GM23338 (cell line): Measurements from ENCODE around the gene RNF128. TPM values are rescaled to one million over a fixed set of nuclear protein-coding genes. Genes with fewer than 3 reads are reported as not detected.

ENCODE experiments used
- ATAC-seq: fragments of 200-7000 bp; cut with Tn5 transposase; 3 replicates; pipeline ENCODE4 v1.9.1; 2020
- DNase-seq: peaks from one replicate; pipeline ENCODE4 v3.0.0-alpha.2; 2015; ENCODE audit warnings: low spot score
- H2AFZ ChIP-seq: fragments of 200-600 bp; sonication (generic); 2 replicates; pipeline ENCODE4 v1.8.0; 2016; ENCODE audit warnings: antibody characterized with exemption, mild to moderate bottlenecking, moderate library complexity
- H3F3A ChIP-seq: fragments of 200-600 bp; sonication (generic); replicated peaks from 2 replicates; pipeline ENCODE4 v1.8.0; 2017; ENCODE audit warnings: antibody characterized with exemption, mixed run types, low read depth
- H3K27ac ChIP-seq: fragments of 200-600 bp; sonication (generic); 2 replicates; pipeline ENCODE4 v1.6.1; 2016; ENCODE audit warnings: low read depth
- H3K27me3 ChIP-seq: fragments of 200-600 bp; sonication (generic); 2 replicates; pipeline ENCODE4 v1.8.0; 2016; ENCODE audit warnings: mild to moderate bottlenecking, mixed run types, moderate library complexity; ENCODE audit not compliant: insufficient read depth
- H3K36me3 ChIP-seq: fragments of 200-600 bp; sonication (generic); 2 replicates; pipeline ENCODE4 v1.8.0; 2016; ENCODE audit warnings: mild to moderate bottlenecking; ENCODE audit not compliant: insufficient read depth
- H3K4me1 ChIP-seq: fragments of 200-600 bp; sonication (generic); 2 replicates; pipeline ENCODE4 v1.8.0; 2016; ENCODE audit warnings: mild to moderate bottlenecking, moderate library complexity; ENCODE audit not compliant: insufficient read depth
- H3K4me2 ChIP-seq: fragments of 200-600 bp; sonication (generic); 2 replicates; pipeline ENCODE4 v1.7.1; 2017; ENCODE audit warnings: mixed run types
- H3K4me3 ChIP-seq: fragments of 200-600 bp; sonication (generic); 2 replicates; pipeline ENCODE4 v1.6.1; 2016; ENCODE audit warnings: mixed run types
- H3K79me2 ChIP-seq: fragments of 200-600 bp; sonication (generic); replicated peaks from 2 replicates; pipeline ENCODE4 v1.8.0; 2017; ENCODE audit warnings: mild to moderate bottlenecking; ENCODE audit not compliant: insufficient read depth
- H3K9me2 ChIP-seq: fragments of 200-600 bp; sonication (generic); 2 replicates; pipeline ENCODE4 v1.8.0; 2017; ENCODE audit not compliant: insufficient read depth
- H4K20me1 ChIP-seq: fragments of 200-600 bp; sonication (generic); replicated peaks from 2 replicates; pipeline ENCODE4 v1.8.0; 2017; ENCODE audit warnings: mild to moderate bottlenecking; ENCODE audit not compliant: insufficient read depth
- H3K27ac Mint-ChIP-seq: 2 replicates; pipeline ENCODE4 v1.8.0; 2020; ENCODE audit warnings: inconsistent platforms, mild to moderate bottlenecking, moderate library complexity, mixed read lengths
- H3K27me3 Mint-ChIP-seq: 3 replicates; pipeline ENCODE4 v1.8.0; 2022; ENCODE audit warnings: low read depth, mild to moderate bottlenecking, moderate library complexity, mixed read lengths, inconsistent platforms; ENCODE audit not compliant: insufficient read depth, poor library complexity
- H3K36me3 Mint-ChIP-seq: 3 replicates; pipeline ENCODE4 v1.8.0; 2021; ENCODE audit warnings: low read depth, mild to moderate bottlenecking, inconsistent platforms, moderate library complexity, mixed read lengths
- H3K4me1 Mint-ChIP-seq: 3 replicates; pipeline ENCODE4 v1.8.0; 2020; ENCODE audit warnings: mild to moderate bottlenecking, inconsistent platforms, mixed read lengths
- H3K4me3 Mint-ChIP-seq: 3 replicates; pipeline ENCODE4 v1.8.0; 2021; ENCODE audit warnings: moderate library complexity, mild to moderate bottlenecking, inconsistent platforms, mixed read lengths
- H3K9me3 Mint-ChIP-seq: 3 replicates; pipeline ENCODE4 v1.8.0; 2020; ENCODE audit warnings: moderate library complexity, mild to moderate bottlenecking, inconsistent platforms, mixed read lengths
- CREB1 ChIP-seq: fragments of 250-450 bp; sonication (Bioruptor Pico); IDR thresholded peaks from 2 replicates; pipeline ENCODE4 v1.5.0; 2020; ENCODE audit warnings: low read depth, mild to moderate bottlenecking, moderate library complexity
- EZH2 ChIP-seq: fragments of 200-600 bp; sonication (generic); IDR thresholded peaks from one replicate; pipeline ENCODE4 v1.8.0; 2017; ENCODE audit warnings: antibody characterized with exemption, mild to moderate bottlenecking, low read depth; ENCODE audit not compliant: unreplicated experiment
- EZH2phosphoT487 ChIP-seq: fragments of 200-600 bp; sonication (generic); IDR thresholded peaks from one replicate; pipeline ENCODE4 v1.8.1; 2018; ENCODE audit warnings: antibody characterized with exemption; ENCODE audit not compliant: unreplicated experiment
- NANOG ChIP-seq: IDR thresholded peaks from 2 replicates; pipeline ENCODE4 v1.6.1; 2016; ENCODE audit warnings: antibody characterized with exemption, borderline replicate concordance
- POLR2AphosphoS5 ChIP-seq: IDR thresholded peaks from 2 replicates; pipeline ENCODE4 v1.6.1; 2016; ENCODE audit warnings: antibody characterized with exemption, low read depth
- STAT1 ChIP-seq: IDR thresholded peaks from one replicate; pipeline ENCODE4 v1.6.1; 2016; ENCODE audit warnings: antibody characterized with exemption; ENCODE audit not compliant: unreplicated experiment
- polyA plus RNA-seq: library from polyadenylated mRNA; unstranded; fragments of >200 nt; fragmentation: Nextera tagmentation; extraction: Ambion mirVana; gene quantifications from 2 replicates; pipeline ENCODE4 v1.2.1, GENCODE V29; 2016
- total RNA-seq: library from RNA; depleted of rRNA; stranded (reverse); fragments of >200 nt; shearing (Covaris generic); gene quantifications from 2 replicates; pipeline ENCODE4 v1.2.3, GENCODE V29; 2014
- TF ChIP-seq, protein P1 (sequence below): fragments of 250-450 bp; sonication (Bioruptor Pico); IDR thresholded peaks from 2 replicates; pipeline ENCODE4 v1.5.0; 2020; ENCODE audit warnings: mild to moderate bottlenecking, moderate library complexity
- TF ChIP-seq, protein P2 (sequence below): IDR thresholded peaks from 2 replicates; pipeline ENCODE4 v1.6.1; 2016; ENCODE audit warnings: antibody characterized with exemption

Gene RNF128
- total and polyA plus RNA-seq, 2 experiments from 2014 or later = 1.2 to 3.2 TPM

GRCh38 chrX:106728337-106728736, 1.8 kb downstream of the RNF128 start (continued):
- TF ChIP-seq CREB1 (CRISPR knock-in tag) = no peak
- no peak for TF ChIP-seq POLR2AphosphoS5
- TF ChIP-seq EZH2 = no peak
- TF ChIP-seq NANOG = no peak
- TF ChIP-seq, protein P1, sequence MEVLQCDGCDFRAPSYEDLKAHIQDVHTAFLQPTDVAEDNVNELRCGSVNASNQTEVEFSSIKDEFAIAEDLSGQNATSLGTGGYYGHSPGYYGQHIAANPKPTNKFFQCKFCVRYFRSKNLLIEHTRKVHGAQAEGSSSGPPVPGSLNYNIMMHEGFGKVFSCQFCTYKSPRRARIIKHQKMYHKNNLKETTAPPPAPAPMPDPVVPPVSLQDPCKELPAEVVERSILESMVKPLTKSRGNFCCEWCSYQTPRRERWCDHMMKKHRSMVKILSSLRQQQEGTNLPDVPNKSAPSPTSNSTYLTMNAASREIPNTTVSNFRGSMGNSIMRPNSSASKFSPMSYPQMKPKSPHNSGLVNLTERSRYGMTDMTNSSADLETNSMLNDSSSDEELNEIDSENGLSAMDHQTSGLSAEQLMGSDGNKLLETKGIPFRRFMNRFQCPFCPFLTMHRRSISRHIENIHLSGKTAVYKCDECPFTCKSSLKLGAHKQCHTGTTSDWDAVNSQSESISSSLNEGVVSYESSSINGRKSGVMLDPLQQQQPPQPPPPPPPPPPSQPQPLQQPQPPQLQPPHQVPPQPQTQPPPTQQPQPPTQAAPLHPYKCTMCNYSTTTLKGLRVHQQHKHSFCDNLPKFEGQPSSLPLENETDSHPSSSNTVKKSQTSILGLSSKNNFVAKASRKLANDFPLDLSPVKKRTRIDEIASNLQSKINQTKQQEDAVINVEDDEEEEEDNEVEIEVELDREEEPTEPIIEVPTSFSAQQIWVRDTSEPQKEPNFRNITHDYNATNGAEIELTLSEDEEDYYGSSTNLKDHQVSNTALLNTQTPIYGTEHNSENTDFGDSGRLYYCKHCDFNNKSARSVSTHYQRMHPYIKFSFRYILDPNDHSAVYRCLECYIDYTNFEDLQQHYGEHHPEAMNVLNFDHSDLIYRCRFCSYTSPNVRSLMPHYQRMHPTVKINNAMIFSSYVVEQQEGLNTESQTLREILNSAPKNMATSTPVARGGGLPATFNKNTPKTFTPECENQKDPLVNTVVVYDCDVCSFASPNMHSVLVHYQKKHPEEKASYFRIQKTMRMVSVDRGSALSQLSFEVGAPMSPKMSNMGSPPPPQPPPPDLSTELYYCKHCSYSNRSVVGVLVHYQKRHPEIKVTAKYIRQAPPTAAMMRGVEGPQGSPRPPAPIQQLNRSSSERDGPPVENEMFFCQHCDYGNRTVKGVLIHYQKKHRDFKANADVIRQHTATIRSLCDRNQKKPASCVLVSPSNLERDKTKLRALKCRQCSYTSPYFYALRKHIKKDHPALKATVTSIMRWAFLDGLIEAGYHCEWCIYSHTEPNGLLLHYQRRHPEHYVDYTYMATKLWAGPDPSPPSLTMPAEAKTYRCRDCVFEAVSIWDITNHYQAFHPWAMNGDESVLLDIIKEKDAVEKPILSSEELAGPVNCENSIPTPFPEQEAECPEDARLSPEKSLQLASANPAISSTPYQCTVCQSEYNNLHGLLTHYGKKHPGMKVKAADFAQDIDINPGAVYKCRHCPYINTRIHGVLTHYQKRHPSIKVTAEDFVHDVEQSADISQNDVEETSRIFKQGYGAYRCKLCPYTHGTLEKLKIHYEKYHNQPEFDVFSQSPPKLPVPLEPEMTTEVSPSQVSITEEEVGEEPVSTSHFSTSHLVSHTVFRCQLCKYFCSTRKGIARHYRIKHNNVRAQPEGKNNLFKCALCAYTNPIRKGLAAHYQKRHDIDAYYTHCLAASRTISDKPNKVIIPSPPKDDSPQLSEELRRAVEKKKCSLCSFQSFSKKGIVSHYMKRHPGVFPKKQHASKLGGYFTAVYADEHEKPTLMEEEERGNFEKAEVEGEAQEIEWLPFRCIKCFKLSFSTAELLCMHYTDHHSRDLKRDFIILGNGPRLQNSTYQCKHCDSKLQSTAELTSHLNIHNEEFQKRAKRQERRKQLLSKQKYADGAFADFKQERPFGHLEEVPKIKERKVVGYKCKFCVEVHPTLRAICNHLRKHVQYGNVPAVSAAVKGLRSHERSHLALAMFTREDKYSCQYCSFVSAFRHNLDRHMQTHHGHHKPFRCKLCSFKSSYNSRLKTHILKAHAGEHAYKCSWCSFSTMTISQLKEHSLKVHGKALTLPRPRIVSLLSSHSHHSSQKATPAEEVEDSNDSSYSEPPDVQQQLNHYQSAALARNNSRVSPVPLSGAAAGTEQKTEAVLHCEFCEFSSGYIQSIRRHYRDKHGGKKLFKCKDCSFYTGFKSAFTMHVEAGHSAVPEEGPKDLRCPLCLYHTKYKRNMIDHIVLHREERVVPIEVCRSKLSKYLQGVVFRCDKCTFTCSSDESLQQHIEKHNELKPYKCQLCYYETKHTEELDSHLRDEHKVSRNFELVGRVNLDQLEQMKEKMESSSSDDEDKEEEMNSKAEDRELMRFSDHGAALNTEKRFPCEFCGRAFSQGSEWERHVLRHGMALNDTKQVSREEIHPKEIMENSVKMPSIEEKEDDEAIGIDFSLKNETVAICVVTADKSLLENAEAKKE (CRISPR knock-in tag) = no peak
- TF ChIP-seq STAT1 = no peak
- no peak for TF ChIP-seq EZH2phosphoT487

- no peak overlapping the region for H3K27ac Mint-ChIP-seq
- no peak overlapping the region for H3K4me3 ChIP-seq
- no peak overlapping the region for H3K4me3 Mint-ChIP-seq
- H3K27ac ChIP-seq = no peak overlapping the region
- peaks cover 30% of the 10 kb centered on the region for H3K27me3 ChIP-seq
- ATAC-seq (no peak), DNase-seq (no peak)
- H3K36me3 ChIP-seq = no peaks in the 10 kb centered on the region
- no peaks in the 10 kb centered on the region for H3K9me2 ChIP-seq
- H4K20me1 ChIP-seq = no peaks in the 10 kb centered on the region
- peaks cover 12% of the 10 kb centered on the region for H3K27me3 Mint-ChIP-seq
- H3F3A ChIP-seq = no peaks in the 10 kb centered on the region
- H3K4me1 ChIP-seq = peaks cover 7% of the 10 kb centered on the region; the same call in 1 of the 2 replicates
- H3K36me3 Mint-ChIP-seq = no peaks in the 10 kb centered on the region
- peaks cover 8% of the 10 kb centered on the region for H3K4me1 Mint-ChIP-seq
- H3K79me2 ChIP-seq = no peaks in the 10 kb centered on the region
- H3K4me2 ChIP-seq = no peak overlapping the region
- no peak for TF ChIP-seq STAT1
- TF ChIP-seq EZH2 = no peak
- TF ChIP-seq, protein P2, sequence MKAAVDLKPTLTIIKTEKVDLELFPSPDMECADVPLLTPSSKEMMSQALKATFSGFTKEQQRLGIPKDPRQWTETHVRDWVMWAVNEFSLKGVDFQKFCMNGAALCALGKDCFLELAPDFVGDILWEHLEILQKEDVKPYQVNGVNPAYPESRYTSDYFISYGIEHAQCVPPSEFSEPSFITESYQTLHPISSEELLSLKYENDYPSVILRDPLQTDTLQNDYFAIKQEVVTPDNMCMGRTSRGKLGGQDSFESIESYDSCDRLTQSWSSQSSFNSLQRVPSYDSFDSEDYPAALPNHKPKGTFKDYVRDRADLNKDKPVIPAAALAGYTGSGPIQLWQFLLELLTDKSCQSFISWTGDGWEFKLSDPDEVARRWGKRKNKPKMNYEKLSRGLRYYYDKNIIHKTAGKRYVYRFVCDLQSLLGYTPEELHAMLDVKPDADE = no peak
- TF ChIP-seq, protein P1 (CRISPR knock-in tag) = no peak
- TF ChIP-seq CREB1 (CRISPR knock-in tag) = no peak
- H3K9me3 Mint-ChIP-seq = no peaks in the 10 kb centered on the region
- no peak overlapping the region for H2AFZ ChIP-seq
These were observed 3.9 kb downstream of the RNF128 start for GRCh38 chrX:106730401-106730800.
